GM12878 (cell line): ENCODE data around the gene KCNA5. TPM values are rescaled to one million over a fixed set of nuclear protein-coding genes. Genes with fewer than 3 reads are reported as not detected.

Experiments
- ATAC-seq: fragments of 200-7000 bp; cut with Tn5 transposase; 3 replicates; pipeline ENCODE4 v1.9.1; 2020; ENCODE audit warnings: mild to moderate bottlenecking, moderate library complexity
- BruUV-seq: library from RNA; stranded (reverse); fragments of 400-500 nt; replicated peaks from 2 replicates; lab custom pipeline; 2021; lab: Mats Ljungman, UMichigan
- CTCF ChIA-PET: fragments of 300-600 bp; sonication (Branson Sonifier 250); formaldehyde crosslinking; extraction: SDS; loops from one replicate; lab custom pipeline; 2021; ENCODE audit warnings: inconsistent platforms; lab: Yijun Ruan, JAX
- POLR2A ChIA-PET: fragments of 350-600 bp; formaldehyde crosslinking; extraction: SDS; loops from one replicate; lab custom pipeline; 2021; ENCODE audit warnings: inconsistent platforms; lab: Charles Lee
- RAD21 ChIA-PET: fragments of 300-600 bp; sonication (Branson Sonifier 250); formaldehyde crosslinking; loops from one replicate; lab custom pipeline; 2023; ENCODE audit warnings: antibody characterized with exemption; ENCODE audit not compliant: unreplicated experiment; lab: Charles Lee
- SMC1A ChIA-PET: fragments of 300-600 bp; sonication (Branson Sonifier 250); formaldehyde crosslinking; loops from one replicate; lab custom pipeline; 2023; ENCODE audit not compliant: unreplicated experiment, uncharacterized antibody; lab: Charles Lee
- DNase-seq: peaks from one replicate; pipeline ENCODE4 v3.0.0-alpha.2; 2011; ENCODE audit warnings: low read depth, low spot score
- FAIRE-seq: peaks from 3 replicates; lab custom pipeline; 2011; peaks lifted over from hg19 to GRCh38; lab: Jason Lieb, UNC
- H2AFZ ChIP-seq: 2 replicates; pipeline ENCODE4 v1.6.0; 2011; ENCODE audit warnings: low read depth, low read length, control low read depth; ENCODE audit not compliant: control insufficient read depth
- H3K27ac ChIP-seq: 2 replicates; pipeline ENCODE4 v1.5.1; 2011; ENCODE audit warnings: control low read depth; ENCODE audit not compliant: control insufficient read depth, insufficient read depth
- H3K27me3 ChIP-seq, 2 experiments: replicated peaks in 1 of 2; 2 replicates each; pipeline versions ENCODE4 v1.6.0 to v1.6.1; 2011; ENCODE audit warnings: low read length in 1 of 2; ENCODE audit not compliant: control insufficient read depth in 2 of 2, insufficient read depth in 2 of 2
- H3K36me3 ChIP-seq, 2 experiments: 2 replicates each; pipeline ENCODE4 v1.5.1; 2011; ENCODE audit warnings: low read length in 1 of 2; ENCODE audit not compliant: control insufficient read depth in 2 of 2, insufficient read depth in 2 of 2
- H3K4me1 ChIP-seq: 2 replicates; pipeline ENCODE4 v1.6.1; 2011; ENCODE audit warnings: mild to moderate bottlenecking, low read length, moderate library complexity, mixed read lengths; ENCODE audit not compliant: control insufficient read depth, insufficient read depth
- H3K4me2 ChIP-seq: 2 replicates; pipeline ENCODE4 v1.6.0; 2011; ENCODE audit warnings: control low read depth; ENCODE audit not compliant: control insufficient read depth, insufficient read depth
- H3K4me3 ChIP-seq: fragments of 200-600 bp; sonication (generic); 2 replicates; pipeline ENCODE4 v1.5.1; 2016
- H3K79me2 ChIP-seq: 2 replicates; pipeline ENCODE4 v1.6.0; 2011; ENCODE audit warnings: low read length; ENCODE audit not compliant: control insufficient read depth, insufficient read depth
- H3K9ac ChIP-seq: 2 replicates; pipeline ENCODE4 v1.8.0; 2011; ENCODE audit warnings: low read length, control low read depth, mixed read lengths; ENCODE audit not compliant: control insufficient read depth, insufficient read depth
- H3K9me3 ChIP-seq: replicated peaks from 3 replicates; pipeline ENCODE4 v1.5.1; 2011; ENCODE audit warnings: mild to moderate bottlenecking, low read length; ENCODE audit not compliant: control insufficient read depth, insufficient read depth
- H4K20me1 ChIP-seq: 2 replicates; pipeline ENCODE4 v1.6.0; 2011; ENCODE audit not compliant: control insufficient read depth, insufficient read depth
- BCLAF1 ChIP-seq: fragments of 450-650 bp; IDR thresholded peaks from 2 replicates; pipeline ENCODE4 v1.6.1; 2017; ENCODE audit warnings: antibody characterized with exemption, mild to moderate bottlenecking, moderate library complexity
- BRCA1 ChIP-seq: IDR thresholded peaks from 2 replicates; pipeline ENCODE4 v1.6.1; 2011; ENCODE audit warnings: low read depth, low read length, improper control_type of control experiment
- ELK1 ChIP-seq: IDR thresholded peaks from 2 replicates; pipeline ENCODE4 v1.6.1; 2012; ENCODE audit warnings: low read depth, low read length, improper control_type of control experiment
- FOS ChIP-seq: IDR thresholded peaks from 3 replicates; pipeline ENCODE4 v1.6.1; 2011; ENCODE audit warnings: borderline replicate concordance; ENCODE audit not compliant: insufficient read length; ENCODE audit errors: extremely low read depth
- IKZF2 ChIP-seq, 2 experiments: fragments of 450-650 bp; IDR thresholded peaks; 2 replicates each; pipeline ENCODE4 v1.6.1; 2017; ENCODE audit warnings: mild to moderate bottlenecking in 2 of 2, moderate library complexity in 2 of 2
- SMC3 ChIP-seq: IDR thresholded peaks from 2 replicates; pipeline ENCODE4 v1.6.1; 2011; ENCODE audit warnings: low read length, improper control_type of control experiment, borderline replicate concordance
- SP1 ChIP-seq: IDR thresholded peaks from one replicate; pipeline ENCODE4 v1.6.1; 2011; ENCODE audit warnings: low read depth, low read length
- WGBS: methylation state at CpG from one replicate; pipeline ENCODE4 v1.1.6; 2016; ENCODE audit warnings: low lambda C conversion rate; ENCODE audit not compliant: insufficient replicate concordance, insufficient coverage; ENCODE audit errors: missing lambda C conversion rate; 5-methylcytosine and 5-hydroxymethylcytosine counted together
- in situ Hi-C: fragments of 300-500 bp; cut with MboI; formaldehyde crosslinking; loops from 9 replicates; pipeline ENCODE4 v1.14.3; 2018; ENCODE audit warnings: mixed read lengths
- intact Hi-C: fragments of 100-400 bp; cut with micrococcal nuclease; formaldehyde crosslinking; loops from one replicate; pipeline ENCODE4 v1.14.2; 2022; ENCODE audit not compliant: unreplicated experiment
- polyA plus RNA-seq, 11 experiments: library from polyadenylated mRNA; depleted of rRNA in 4 of 11; unstranded in 6 of 11; stranded (reverse) in 5 of 11; fragments of >200 nt; fragmentation: Nextera tagmentation in 4 of 11; fragmentation: Illumina TruSeq in 1 of 11; extraction: Ambion mirVana in 4 of 11; extraction: Trizol in 1 of 11; gene quantifications; 1 replicate in 1 of 11; 2 replicates in 10 of 11; pipeline versions ENCODE4 v1.2.1 to v1.2.3, GENCODE V29; 2011 to 2016; ENCODE audit warnings: inconsistent platforms in 2 of 11, missing spikeins in 2 of 11, low read depth in 1 of 11
- total RNA-seq, 4 experiments: library from RNA; depleted of rRNA in 3 of 4; stranded (reverse); fragments of >200 nt in 3 of 4; fragmentation: Illumina TruSeq in 1 of 4; extraction: Trizol in 1 of 4; gene quantifications; 2 replicates each; pipeline versions ENCODE4 v1.2.1 to v1.2.3, GENCODE V29; 2013 to 2021
- TF ChIP-seq, protein P1 (sequence below): fragments of 450-650 bp; IDR thresholded peaks from 2 replicates; pipeline ENCODE4 v1.6.1; 2017; ENCODE audit warnings: borderline replicate concordance
- TF ChIP-seq, protein P2 (sequence below): IDR thresholded peaks from 2 replicates; pipeline ENCODE4 v1.6.1; 2011; ENCODE audit warnings: low read depth, low read length, improper control_type of control experiment, borderline replicate concordance
- TF ChIP-seq, protein P3 (sequence below): IDR thresholded peaks from 2 replicates; pipeline ENCODE4 v1.6.1; 2012; ENCODE audit warnings: improper control_type of control experiment, low read depth, low read length; ENCODE audit not compliant: insufficient replicate concordance

KCNA5 gene
- total and polyA plus RNA-seq, 10 of the 15 experiments (the other 5 are each of a cell fraction or from before 2014, with no cell fraction given), result 0.11 to 0.56 (median 0.19) TPM; not detected in 4

- RAD21 ChIA-PET, result interaction anchor here (1.0 to 3.3 kb wide), 4 partner anchors 143 to 148 kb away, joined by 3 to 40 read pairs (median 7); no protein-coding TSS in a partner anchor
- no peaks in the 10 kb centered on the region for H3K79me2 ChIP-seq
- ATAC-seq (peak; percentile 99), DNase-seq (no peak), FAIRE-seq (peak; percentile 35)
- no peaks in the 10 kb centered on the region for H3K9me3 ChIP-seq
- H3K27me3 ChIP-seq, result no peaks in the 10 kb centered on the region
- POLR2A ChIA-PET, result interaction anchor here (0.6 kb wide), 1 partner anchor 144 kb away, joined by 3 read pairs; no protein-coding TSS in a partner anchor
- SMC1A ChIA-PET, result interaction anchor here (0.7 to 1.2 kb wide), 3 partner anchors 8 to 148 kb away, joined by 3 to 7 read pairs (median 6); no protein-coding TSS in a partner anchor
- H3K9ac ChIP-seq, result no peak overlapping the region
- CTCF ChIA-PET, result interaction anchor here (3.4 to 4.7 kb wide), 2 partner anchors 145 to 147 kb away, joined by 59 to 84 read pairs; no protein-coding TSS in a partner anchor
- no peaks in the 10 kb centered on the region for H4K20me1 ChIP-seq
- H3K4me2 ChIP-seq, result no peak overlapping the region
- H3K36me3 ChIP-seq, result no peaks in the 10 kb centered on the region
- intact Hi-C loops, result loop anchor here (1.0 to 5.0 kb wide), 3 partner anchors 61 to 146 kb away; no protein-coding TSS in a partner anchor
- in situ Hi-C loops, result loop anchor here (5.0 kb wide), 1 partner anchor 146 kb away; no protein-coding TSS in a partner anchor
- no peak overlapping the region for H3K27ac ChIP-seq
- BruUV-seq, result no TSS peak
- H2AFZ ChIP-seq, result peak overlapping the region; percentile 24; the same call in 1 of the 2 replicates
- no peak overlapping the region for H3K4me3 ChIP-seq
- WGBS, result 4% methylated on average over 9 of the region's 9 CpGs
- H3K4me1 ChIP-seq, result peaks cover 7% of the 10 kb centered on the region; the same call in 1 of the 2 replicates
- TF ChIP-seq IKZF2 (IDR thresholded peaks at IDR 0.05), result no peak
- peak; percentile 100 for TF ChIP-seq SMC3
- no peak for TF ChIP-seq ELK1
- TF ChIP-seq, protein P1, sequence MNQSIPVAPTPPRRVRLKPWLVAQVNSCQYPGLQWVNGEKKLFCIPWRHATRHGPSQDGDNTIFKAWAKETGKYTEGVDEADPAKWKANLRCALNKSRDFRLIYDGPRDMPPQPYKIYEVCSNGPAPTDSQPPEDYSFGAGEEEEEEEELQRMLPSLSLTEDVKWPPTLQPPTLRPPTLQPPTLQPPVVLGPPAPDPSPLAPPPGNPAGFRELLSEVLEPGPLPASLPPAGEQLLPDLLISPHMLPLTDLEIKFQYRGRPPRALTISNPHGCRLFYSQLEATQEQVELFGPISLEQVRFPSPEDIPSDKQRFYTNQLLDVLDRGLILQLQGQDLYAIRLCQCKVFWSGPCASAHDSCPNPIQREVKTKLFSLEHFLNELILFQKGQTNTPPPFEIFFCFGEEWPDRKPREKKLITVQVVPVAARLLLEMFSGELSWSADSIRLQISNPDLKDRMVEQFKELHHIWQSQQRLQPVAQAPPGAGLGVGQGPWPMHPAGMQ, result no peak
- TF ChIP-seq BCLAF1, result no peak
- TF ChIP-seq, protein P2, sequence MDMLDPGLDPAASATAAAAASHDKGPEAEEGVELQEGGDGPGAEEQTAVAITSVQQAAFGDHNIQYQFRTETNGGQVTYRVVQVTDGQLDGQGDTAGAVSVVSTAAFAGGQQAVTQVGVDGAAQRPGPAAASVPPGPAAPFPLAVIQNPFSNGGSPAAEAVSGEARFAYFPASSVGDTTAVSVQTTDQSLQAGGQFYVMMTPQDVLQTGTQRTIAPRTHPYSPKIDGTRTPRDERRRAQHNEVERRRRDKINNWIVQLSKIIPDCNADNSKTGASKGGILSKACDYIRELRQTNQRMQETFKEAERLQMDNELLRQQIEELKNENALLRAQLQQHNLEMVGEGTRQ, result no peak
- no peak for TF ChIP-seq FOS
- TF ChIP-seq, protein P3, sequence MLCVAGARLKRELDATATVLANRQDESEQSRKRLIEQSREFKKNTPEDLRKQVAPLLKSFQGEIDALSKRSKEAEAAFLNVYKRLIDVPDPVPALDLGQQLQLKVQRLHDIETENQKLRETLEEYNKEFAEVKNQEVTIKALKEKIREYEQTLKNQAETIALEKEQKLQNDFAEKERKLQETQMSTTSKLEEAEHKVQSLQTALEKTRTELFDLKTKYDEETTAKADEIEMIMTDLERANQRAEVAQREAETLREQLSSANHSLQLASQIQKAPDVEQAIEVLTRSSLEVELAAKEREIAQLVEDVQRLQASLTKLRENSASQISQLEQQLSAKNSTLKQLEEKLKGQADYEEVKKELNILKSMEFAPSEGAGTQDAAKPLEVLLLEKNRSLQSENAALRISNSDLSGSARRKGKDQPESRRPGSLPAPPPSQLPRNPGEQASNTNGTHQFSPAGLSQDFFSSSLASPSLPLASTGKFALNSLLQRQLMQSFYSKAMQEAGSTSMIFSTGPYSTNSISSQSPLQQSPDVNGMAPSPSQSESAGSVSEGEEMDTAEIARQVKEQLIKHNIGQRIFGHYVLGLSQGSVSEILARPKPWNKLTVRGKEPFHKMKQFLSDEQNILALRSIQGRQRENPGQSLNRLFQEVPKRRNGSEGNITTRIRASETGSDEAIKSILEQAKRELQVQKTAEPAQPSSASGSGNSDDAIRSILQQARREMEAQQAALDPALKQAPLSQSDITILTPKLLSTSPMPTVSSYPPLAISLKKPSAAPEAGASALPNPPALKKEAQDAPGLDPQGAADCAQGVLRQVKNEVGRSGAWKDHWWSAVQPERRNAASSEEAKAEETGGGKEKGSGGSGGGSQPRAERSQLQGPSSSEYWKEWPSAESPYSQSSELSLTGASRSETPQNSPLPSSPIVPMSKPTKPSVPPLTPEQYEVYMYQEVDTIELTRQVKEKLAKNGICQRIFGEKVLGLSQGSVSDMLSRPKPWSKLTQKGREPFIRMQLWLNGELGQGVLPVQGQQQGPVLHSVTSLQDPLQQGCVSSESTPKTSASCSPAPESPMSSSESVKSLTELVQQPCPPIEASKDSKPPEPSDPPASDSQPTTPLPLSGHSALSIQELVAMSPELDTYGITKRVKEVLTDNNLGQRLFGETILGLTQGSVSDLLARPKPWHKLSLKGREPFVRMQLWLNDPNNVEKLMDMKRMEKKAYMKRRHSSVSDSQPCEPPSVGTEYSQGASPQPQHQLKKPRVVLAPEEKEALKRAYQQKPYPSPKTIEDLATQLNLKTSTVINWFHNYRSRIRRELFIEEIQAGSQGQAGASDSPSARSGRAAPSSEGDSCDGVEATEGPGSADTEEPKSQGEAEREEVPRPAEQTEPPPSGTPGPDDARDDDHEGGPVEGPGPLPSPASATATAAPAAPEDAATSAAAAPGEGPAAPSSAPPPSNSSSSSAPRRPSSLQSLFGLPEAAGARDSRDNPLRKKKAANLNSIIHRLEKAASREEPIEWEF, result no peak
- TF ChIP-seq BRCA1, result no peak
- no peak for TF ChIP-seq SP1
Measured at GRCh38 chr12:5003025-5003666, 40.5 kb upstream of the KCNA5 start.
